K562 (cell line): Measurements from ENCODE around the gene SERPINE1. TPM values are rescaled to one million over a fixed set of nuclear protein-coding genes. Genes with fewer than 3 reads are reported as not detected.

Experiments used
- ATF1 ChIP-seq, 2 experiments: fragments of 450-650 bp in 1 of 2; IDR thresholded peaks; 2 replicates each; pipeline ENCODE4 v1.6.1; 2016; ENCODE audit warnings: missing compliant biosample characterization in 1 of 2, missing genetic modification characterization in 1 of 2
- CCAR2 ChIP-seq: fragments of 200-400 bp; formaldehyde crosslinking; IDR thresholded peaks from 2 replicates; pipeline ENCODE4 v1.6.1; 2017; ENCODE audit warnings: mild to moderate bottlenecking, low read depth, low read length
- CREM ChIP-seq: IDR thresholded peaks from 2 replicates; pipeline ENCODE4 v1.6.1; 2014; ENCODE audit warnings: antibody characterized with exemption, low read depth
- E2F8 ChIP-seq: fragments of 450-650 bp; IDR thresholded peaks from 2 replicates; pipeline ENCODE4 v1.7.1; 2018; ENCODE audit warnings: mild to moderate bottlenecking, low read depth; ENCODE audit not compliant: partially characterized antibody
- HCFC1 ChIP-seq: IDR thresholded peaks from 2 replicates; pipeline ENCODE4 v1.6.1; 2012; ENCODE audit warnings: low read depth, low read length, improper control_type of control experiment
- ID3 ChIP-seq, 2 experiments: fragments of 250-450 bp in 1 of 2; fragments of 450-650 bp in 1 of 2; sonication (Bioruptor Pico) in 1 of 2; IDR thresholded peaks; 2 replicates each; pipeline versions ENCODE4 v1.6.1 to v1.8.0; 2016 to 2021; ENCODE audit warnings: mild to moderate bottlenecking in 2 of 2, moderate library complexity in 2 of 2, missing compliant biosample characterization in 1 of 2, missing genetic modification characterization in 1 of 2
- MLLT1 ChIP-seq, 2 experiments: fragments of 450-650 bp; IDR thresholded peaks; 2 replicates each; pipeline ENCODE4 v1.6.1; 2016
- MNT ChIP-seq, 2 experiments: fragments of 450-650 bp; conservative IDR thresholded peaks; 2 replicates each; pipeline ENCODE4 v1.6.1; 2017; ENCODE audit warnings: mild to moderate bottlenecking in 2 of 2, moderate library complexity in 2 of 2
- MTA3 ChIP-seq: fragments of 450-650 bp; formaldehyde crosslinking; IDR thresholded peaks from 2 replicates; pipeline ENCODE4 v1.6.1; 2017; ENCODE audit warnings: mild to moderate bottlenecking, borderline replicate concordance
- NEUROD1 ChIP-seq: fragments of 150-350 bp; IDR thresholded peaks from 2 replicates; pipeline ENCODE4 v1.6.1; 2014; ENCODE audit warnings: borderline replicate concordance, low read length, low read depth; ENCODE audit not compliant: partially characterized antibody
- NFIC ChIP-seq: fragments of 450-650 bp; IDR thresholded peaks from 2 replicates; pipeline ENCODE4 v1.6.1; 2017; ENCODE audit warnings: mild to moderate bottlenecking, inconsistent platforms
- RBM39 ChIP-seq: fragments of 200-400 bp; formaldehyde crosslinking; optimal IDR thresholded peaks from 2 replicates; pipeline ENCODE3; 2018; ENCODE audit warnings: low read depth, low read length
- TRIM24 ChIP-seq, 2 experiments: fragments of 450-650 bp; IDR thresholded peaks; 2 replicates each; pipeline ENCODE4 v1.6.1; 2016
- ZC3H8 ChIP-seq: fragments of 450-650 bp; IDR thresholded peaks from 2 replicates; pipeline ENCODE4 v1.6.1; 2017
- ZNF12 ChIP-seq: sonication (generic); formaldehyde crosslinking; IDR thresholded peaks from 2 replicates; pipeline ENCODE4 v1.4.0; 2020; ENCODE audit warnings: mild to moderate bottlenecking, missing genetic modification reagents
- ZNF766 ChIP-seq: fragments of 200-800 bp; sonication (Bioruptor generic); conservative IDR thresholded peaks from 2 replicates; pipeline ENCODE4 v1.6.1; 2016; ENCODE audit warnings: missing genetic modification characterization, missing compliant biosample characterization
- polyA plus RNA-seq, 8 experiments: library from polyadenylated mRNA; depleted of rRNA in 4 of 8; stranded (reverse) in 5 of 8; unstranded in 3 of 8; fragments of >200 nt; fragmentation: Nextera tagmentation in 2 of 8; fragmentation: Illumina TruSeq in 1 of 8; extraction: Ambion mirVana in 2 of 8; extraction: Trizol in 1 of 8; gene quantifications; 2 replicates each; pipeline versions ENCODE4 v1.2.1 to v1.2.3, GENCODE V29; 2011 to 2014; ENCODE audit warnings: inconsistent platforms in 1 of 8, missing spikeins in 1 of 8
- total RNA-seq, 7 experiments: library from RNA; depleted of rRNA in 6 of 7; stranded (reverse); fragments of >200 nt in 6 of 7; fragmentation: Illumina TruSeq in 2 of 7; extraction: Trizol in 2 of 7; gene quantifications; 2 replicates each; pipeline versions ENCODE4 v1.2.1 to v1.2.3, GENCODE V29; 2011 to 2021; ENCODE audit warnings: low replicate concordance in 1 of 7
- TF ChIP-seq, protein P1 (sequence below): sonication (generic); formaldehyde crosslinking; IDR thresholded peaks from 2 replicates; pipeline ENCODE4 v1.8.1; 2023; ENCODE audit warnings: mild to moderate bottlenecking, missing genetic modification reagents

SERPINE1 gene
- total and polyA plus RNA-seq, 9 of the 15 experiments (the other 6 are each of a cell fraction or from before 2014, with no cell fraction given): 0.22 to 4.8 (median 0.91) TPM

DNA sequence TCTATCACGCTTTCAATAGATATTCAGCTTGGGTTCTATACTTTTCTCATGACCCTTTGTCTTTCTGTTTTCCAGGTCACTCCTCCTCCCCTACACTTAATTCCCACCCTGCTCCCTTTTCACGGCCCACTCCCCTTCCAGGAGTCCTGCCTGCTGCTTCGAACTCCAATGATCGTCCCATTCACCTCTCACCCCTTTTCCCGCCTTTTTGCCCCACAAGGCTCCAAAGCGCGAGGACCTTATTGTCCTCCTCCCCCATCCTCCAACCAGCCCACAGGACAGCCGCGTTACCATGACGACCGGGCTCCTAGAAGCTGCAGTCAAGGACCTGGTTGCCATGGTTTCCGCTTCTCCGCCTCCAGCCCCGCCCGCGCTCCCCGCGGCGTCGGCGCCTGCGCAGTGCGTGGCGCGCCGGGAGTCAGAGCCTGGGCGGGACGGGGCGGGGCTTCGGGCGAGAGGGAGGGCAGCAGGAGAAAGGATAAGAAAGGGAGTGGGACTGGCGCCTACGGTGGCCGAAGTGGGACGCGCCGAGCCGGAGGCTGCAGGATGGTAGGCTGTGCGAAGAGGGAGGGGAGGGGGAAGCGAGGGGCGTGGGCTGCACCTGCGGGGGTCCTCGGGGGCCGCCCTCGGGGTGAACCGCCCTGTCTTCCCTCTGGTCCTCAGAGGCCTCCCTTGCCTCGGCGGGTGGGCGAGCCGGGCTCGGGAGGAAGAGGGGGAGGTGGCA lies 27.2 kb downstream of the SERPINE1 start, which contains the start of gene AP1S1 (continued):
- peak; percentile 83 for TF ChIP-seq NFIC
- TF ChIP-seq NEUROD1: peak; percentile 65
- TF ChIP-seq ZNF12 (CRISPR knock-in tag): peak; percentile 50; the same call in 1 of the 2 replicates
- no peak for TF ChIP-seq ATF1 (CRISPR knock-in tag; IDR thresholded peaks at IDR 0.05)
- peak; percentile 40 for TF ChIP-seq ATF1 (tag; IDR thresholded peaks at IDR 0.05)
- peak; percentile 98; the same call in 1 of the 2 replicates for TF ChIP-seq MTA3
- TF ChIP-seq RBM39: peak; percentile 60
- no peak for TF ChIP-seq ZNF766 (CRISPR knock-in tag)
- TF ChIP-seq, protein P1, sequence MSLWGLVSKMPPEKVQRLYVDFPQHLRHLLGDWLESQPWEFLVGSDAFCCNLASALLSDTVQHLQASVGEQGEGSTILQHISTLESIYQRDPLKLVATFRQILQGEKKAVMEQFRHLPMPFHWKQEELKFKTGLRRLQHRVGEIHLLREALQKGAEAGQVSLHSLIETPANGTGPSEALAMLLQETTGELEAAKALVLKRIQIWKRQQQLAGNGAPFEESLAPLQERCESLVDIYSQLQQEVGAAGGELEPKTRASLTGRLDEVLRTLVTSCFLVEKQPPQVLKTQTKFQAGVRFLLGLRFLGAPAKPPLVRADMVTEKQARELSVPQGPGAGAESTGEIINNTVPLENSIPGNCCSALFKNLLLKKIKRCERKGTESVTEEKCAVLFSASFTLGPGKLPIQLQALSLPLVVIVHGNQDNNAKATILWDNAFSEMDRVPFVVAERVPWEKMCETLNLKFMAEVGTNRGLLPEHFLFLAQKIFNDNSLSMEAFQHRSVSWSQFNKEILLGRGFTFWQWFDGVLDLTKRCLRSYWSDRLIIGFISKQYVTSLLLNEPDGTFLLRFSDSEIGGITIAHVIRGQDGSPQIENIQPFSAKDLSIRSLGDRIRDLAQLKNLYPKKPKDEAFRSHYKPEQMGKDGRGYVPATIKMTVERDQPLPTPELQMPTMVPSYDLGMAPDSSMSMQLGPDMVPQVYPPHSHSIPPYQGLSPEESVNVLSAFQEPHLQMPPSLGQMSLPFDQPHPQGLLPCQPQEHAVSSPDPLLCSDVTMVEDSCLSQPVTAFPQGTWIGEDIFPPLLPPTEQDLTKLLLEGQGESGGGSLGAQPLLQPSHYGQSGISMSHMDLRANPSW: peak; percentile 50; the same call in 1 of the 2 replicates
- TF ChIP-seq CREM: peak; percentile 41
- TF ChIP-seq ID3 (CRISPR knock-in tag; IDR thresholded peaks at IDR 0.05): no peak
- TF ChIP-seq ID3 (tag; IDR thresholded peaks at IDR 0.05): no peak
- TF ChIP-seq TRIM24 (IDR thresholded peaks at IDR 0.05): 0 out of 4 replicates have a peak, but pooled peaks of 1 of the 2 experiments have one; percentile 54
- peak in 1 of 2 experiments; percentile 52; a peak in 1 of 4 replicates for TF ChIP-seq MNT (conservative IDR thresholded peaks at IDR 0.05)
- TF ChIP-seq ZC3H8: no peak
- TF ChIP-seq E2F8: no peak
- no peak for TF ChIP-seq MLLT1 (IDR thresholded peaks at IDR 0.05)
- 0 out of 2 replicates have a peak, but pooled peaks have one; percentile 38 for TF ChIP-seq HCFC1
- TF ChIP-seq CCAR2: no peak
